Urinary bladder (tissue), 4 donors: Measurements from ENCODE around the gene MRPL48. TPM values are rescaled to one million over a fixed set of nuclear protein-coding genes. Genes with fewer than 3 reads are reported as not detected.
"Not testable (repeated sequence)": the region's sequence is repeated elsewhere in the genome, so short reads cannot be mapped to it uniquely, and the experiment has no call there.

ENCODE experiments used
- DNase-seq: peaks from one replicate; pipeline ENCODE4 v3.0.0-alpha.2; 2015; ENCODE audit errors: extremely low spot score
- H3K27ac ChIP-seq: one replicate; pipeline ENCODE4 v1.5.1; 2013; ENCODE audit warnings: low read depth, mild to moderate bottlenecking, moderate library complexity
- H3K36me3 ChIP-seq: one replicate; pipeline ENCODE4 v1.6.1; 2013; ENCODE audit warnings: mild to moderate bottlenecking, moderate library complexity; ENCODE audit not compliant: insufficient read depth
- H3K4me1 ChIP-seq: one replicate; pipeline ENCODE4 v1.6.1; 2013; ENCODE audit warnings: mild to moderate bottlenecking, moderate library complexity; ENCODE audit not compliant: insufficient read depth
- H3K4me3 ChIP-seq: one replicate; pipeline ENCODE4 v1.5.1; 2013; ENCODE audit warnings: low read depth, low read length
- WGBS: extraction: QIAGEN DNeasy Blood & Tissue Kit; methylation state at CpG from one replicate; pipeline ENCODE4 v1.1.7; 2013; 5-methylcytosine and 5-hydroxymethylcytosine counted together
- polyA plus RNA-seq: library from polyadenylated mRNA; stranded (reverse); fragments of 200-250 nt; gene quantifications from one replicate; pipeline ENCODE4 v1.2.3, GENCODE V29; 2013
- total RNA-seq: library from RNA; depleted of rRNA; stranded (reverse); fragments of >200 nt; gene quantifications from one replicate; pipeline ENCODE4 v1.2.3, GENCODE V29; 2014
- donor health status: healthy with polysubstance abuse.
- donor health status: healthy.

Gene MRPL48
- total and polyA plus RNA-seq, 2 donors, result 22.3 to 33.2 TPM

- Histone ChIP-seq H3K27ac (peak overlapping the region; percentile 94), H3K36me3 (no peaks in the 10 kb centered on the region), H3K4me1 (peaks cover 1% of the 10 kb centered on the region), H3K4me3 (peak overlapping the region; percentile 77)
- DNase-seq, result no peak
- WGBS, result 1% methylated on average over 8 of the region's 8 CpGs
These were observed 28.0 kb upstream of the MRPL48 start for GRCh38 chr11:73759610-73760134.

DNA sequence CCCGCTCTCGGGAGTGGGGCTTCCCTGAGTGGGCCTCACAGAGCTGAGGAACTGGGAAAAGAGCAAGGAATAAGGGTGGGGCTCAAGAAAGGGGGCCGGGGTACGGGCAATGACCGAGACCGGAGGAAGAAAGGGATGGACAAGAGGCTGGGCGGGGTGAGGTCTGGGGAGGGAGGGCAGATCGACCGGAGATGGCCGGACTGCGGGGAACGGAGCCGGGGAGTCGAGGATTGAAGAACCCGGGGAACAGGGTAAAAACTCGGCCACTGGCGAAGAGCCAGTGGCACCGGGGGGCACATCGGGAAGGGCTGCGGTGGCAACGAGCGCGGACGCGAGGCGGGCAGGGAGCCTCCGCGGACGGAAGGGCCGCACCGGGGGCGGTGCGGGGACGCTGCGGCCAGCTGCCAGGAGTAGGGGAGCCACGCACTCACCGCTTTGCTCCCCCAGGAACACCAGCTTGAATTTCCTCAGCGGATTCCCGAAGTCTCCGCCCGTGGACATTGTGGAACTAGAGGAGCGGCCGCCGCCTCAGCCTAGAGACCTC is 27.5 kb upstream of the MRPL48 start:
- Histone ChIP-seq H3K4me3 (peak overlapping the region; percentile 77), H3K36me3 (no peaks in the 10 kb centered on the region), H3K27ac (peak overlapping the region; percentile 94), H3K4me1 (peaks cover 1% of the 10 kb centered on the region)
- DNase-seq, result no peak
- under 1% methylated on average over 44 of the region's 44 CpGs for WGBS

GRCh38 chr11:73760679-73761402 is 26.8 kb upstream of the MRPL48 start, which contains the start of gene RAB6A:
TSS of gene RAB6A (minus strand) at chr11:73761074. CDS start at chr11:73760635, 439 bp downstream.
- under 1% methylated on average over 74 of the region's 74 CpGs for WGBS
- H3K4me1 ChIP-seq, result peaks cover 1% of the 10 kb centered on the region
- H3K4me3 ChIP-seq, result peak within 1 kb of the TSS; percentile 77
- no peaks in the 10 kb centered on the region for H3K36me3 ChIP-seq
- peak; percentile 99 for DNase-seq
- peak within 1 kb of the TSS; percentile 94 for H3K27ac ChIP-seq

GRCh38 chr11:73761403-73761945 is 26.2 kb upstream of the MRPL48 start:
- Histone ChIP-seq H3K4me3 (peak overlapping the region; percentile 27), H3K36me3 (no peaks in the 10 kb centered on the region), H3K4me1 (peaks cover 1% of the 10 kb centered on the region), H3K27ac (peak overlapping the region; percentile 78)
- DNase-seq, result no peak
- 45% methylated on average over 16 of the region's 16 CpGs for WGBS

DNA sequence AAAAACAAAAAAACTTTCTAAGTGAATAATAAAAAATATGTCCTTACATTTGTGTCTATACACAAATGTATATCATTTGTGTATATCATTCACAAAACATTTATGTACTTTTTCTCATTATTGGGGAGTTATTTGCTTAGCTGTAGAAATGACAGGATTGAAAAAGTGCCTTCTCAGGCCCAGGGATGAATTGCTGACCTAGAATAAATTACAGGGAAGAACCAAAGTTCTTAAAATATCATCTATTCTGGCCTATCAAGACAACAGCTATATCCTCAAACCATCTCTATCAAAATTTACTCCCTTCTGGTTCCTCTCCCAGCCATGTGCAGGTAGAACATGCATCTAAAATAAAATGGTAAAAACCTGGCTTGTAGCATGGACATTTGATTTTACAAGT is 24.9 kb upstream of the MRPL48 start:
- H3K36me3 ChIP-seq, result no peaks in the 10 kb centered on the region
- H3K27ac ChIP-seq, result no peak overlapping the region
- H3K4me3 ChIP-seq, result no peak overlapping the region
- H3K4me1 ChIP-seq, result no peaks in the 10 kb centered on the region
- DNase-seq, result no peak

GRCh38 chr11:73766763-73767162 is 20.9 kb upstream of the MRPL48 start:
- no peak for DNase-seq

DNA sequence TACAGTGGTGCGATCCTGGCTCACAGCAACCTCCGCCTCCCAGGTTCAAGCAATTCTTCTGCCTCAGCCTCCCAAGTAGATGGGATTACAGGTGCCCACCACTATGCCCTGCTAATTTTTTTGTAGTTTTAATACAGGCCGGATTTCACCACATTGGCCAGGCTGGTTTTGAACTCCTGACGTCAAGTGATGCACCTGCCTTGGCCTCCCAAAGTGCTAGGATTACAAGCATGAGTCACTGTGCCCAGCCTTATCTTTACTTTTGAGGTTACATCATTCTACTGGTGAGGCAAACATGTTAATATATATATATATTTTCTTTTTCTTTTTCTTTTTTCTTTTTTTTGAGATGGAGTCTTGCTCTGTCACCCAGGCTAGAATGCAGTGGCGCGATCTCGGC is 16.9 kb upstream of the MRPL48 start:
- H3K27ac ChIP-seq, DNase-seq, H3K4me1 ChIP-seq, H3K4me3 ChIP-seq, H3K36me3 ChIP-seq: not testable (repeated sequence)
- 93% methylated on average over 7 of the region's 7 CpGs for WGBS

More at GRCh38 chr11:73766763-73767162, 20.9 kb upstream of the MRPL48 start:
- Histone ChIP-seq H3K36me3 (no peaks in the 10 kb centered on the region), H3K4me1 (no peaks in the 10 kb centered on the region), H3K27ac (no peak overlapping the region), H3K4me3 (no peak overlapping the region)
- WGBS, result 70% methylated on average over 1 of the region's 1 CpG

GRCh38 chr11:73779084-73779902 is 8.4 kb upstream of the MRPL48 start:
- H3K4me3 ChIP-seq, result peak overlapping the region; percentile 50
- under 1% methylated on average over 30 of the region's 30 CpGs for WGBS
- H3K36me3 ChIP-seq, result no peaks in the 10 kb centered on the region
- DNase-seq, result peak; percentile 96
- H3K27ac ChIP-seq, result peak overlapping the region; percentile 95
- no peaks in the 10 kb centered on the region for H3K4me1 ChIP-seq

DNA sequence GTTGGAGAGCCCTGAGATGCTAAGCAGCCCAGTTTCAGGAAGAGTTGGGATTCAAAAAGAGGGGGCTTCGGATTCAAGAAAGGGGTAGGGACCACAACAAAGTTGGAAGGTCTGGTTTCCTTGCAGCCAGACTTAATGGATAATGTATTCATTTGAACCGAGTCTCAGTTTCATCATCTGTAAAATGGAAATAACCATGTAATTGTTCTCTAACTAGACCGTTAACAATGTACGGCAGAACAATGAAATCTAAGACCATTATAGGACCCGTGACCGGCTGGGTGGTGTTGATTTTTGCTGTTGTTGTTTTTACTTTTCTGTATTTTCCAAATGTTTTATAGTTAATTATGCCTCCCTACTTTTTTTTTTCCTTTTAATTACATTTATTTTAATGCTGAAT is 6.4 kb upstream of the MRPL48 start:
- no peaks in the 10 kb centered on the region for H3K36me3 ChIP-seq
- DNase-seq, result no peak
- 88% methylated on average over 6 of the region's 6 CpGs for WGBS
- no peaks in the 10 kb centered on the region for H3K4me1 ChIP-seq
- H3K27ac ChIP-seq, result no peak overlapping the region
- H3K4me3 ChIP-seq, result no peak overlapping the region

DNA sequence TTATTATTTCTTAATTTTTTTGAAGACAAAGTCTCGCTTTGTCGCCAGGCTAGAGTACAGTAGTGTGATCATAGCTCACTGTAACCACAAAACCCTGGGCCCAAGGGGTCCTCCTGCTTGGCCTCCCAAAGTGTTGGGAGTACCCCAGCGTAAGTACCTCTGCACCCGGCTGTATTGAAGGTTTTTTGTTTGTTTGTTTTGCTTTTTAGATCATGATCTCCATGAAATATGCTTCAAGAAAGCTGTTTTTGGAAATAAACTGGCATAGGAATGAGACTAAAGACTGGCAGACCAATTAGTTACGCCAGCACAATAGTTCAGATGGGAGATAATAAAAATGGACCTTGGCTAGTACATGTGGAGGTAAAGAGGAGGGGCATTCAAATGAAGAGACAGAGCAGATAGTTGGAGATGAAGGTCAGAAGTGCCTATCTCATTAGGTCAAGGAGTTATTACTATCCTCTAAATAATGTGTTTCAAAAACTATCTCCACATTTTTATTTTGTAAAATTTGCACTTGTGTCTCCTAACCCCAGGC is 4.1 kb upstream of the MRPL48 start:
- H3K4me3 ChIP-seq, result no peak overlapping the region
- WGBS, result 85% methylated on average over 5 of the region's 5 CpGs
- no peak overlapping the region for H3K27ac ChIP-seq
- H3K36me3 ChIP-seq, result no peaks in the 10 kb centered on the region
- no peak for DNase-seq
- H3K4me1 ChIP-seq, result no peaks in the 10 kb centered on the region

- no peak overlapping the region for H3K27ac ChIP-seq
- 82% methylated on average over 6 of the region's 6 CpGs for WGBS
- no peaks in the 10 kb centered on the region for H3K4me1 ChIP-seq
- no peaks in the 10 kb centered on the region for H3K36me3 ChIP-seq
- DNase-seq, result no peak
- H3K4me3 ChIP-seq, result no peak overlapping the region
These were observed 3.5 kb upstream of the MRPL48 start for GRCh38 chr11:73784080-73784634.

GRCh38 chr11:73784734-73785133 is 2.9 kb upstream of the MRPL48 start:
- DNase-seq, result no peak
- Histone ChIP-seq H3K27ac (no peak overlapping the region), H3K4me1 (no peaks in the 10 kb centered on the region), H3K4me3 (no peak overlapping the region), H3K36me3 (no peaks in the 10 kb centered on the region)
- 88% methylated on average over 1 of the region's 1 CpG for WGBS

- not testable (repeated sequence) for H3K4me3 ChIP-seq, H3K36me3 ChIP-seq, DNase-seq, H3K27ac ChIP-seq, H3K4me1 ChIP-seq
These were observed 2.2 kb upstream of the MRPL48 start for GRCh38 chr11:73785467-73785866.
